GM19025 (cell line): ENCODE data around the gene PRKCI.
"Not testable (repeated sequence)": the region's sequence is repeated elsewhere in the genome, so short reads cannot be mapped to it uniquely, and the experiment has no call there.

Experiments
- ATAC-seq: cut with Tn5 transposase; IDR thresholded peaks from one replicate; pipeline ENCODE4 v1.9.1; 2021; ENCODE audit warnings: mild to moderate bottlenecking, low read depth, moderate library complexity; ENCODE audit not compliant: unreplicated experiment

PRKCI gene

GRCh38 chr3:170222647-170223541 lies 670 bp downstream of the PRKCI start:
- peak; percentile 37 for ATAC-seq

GRCh38 chr3:170225166-170225565 lies 2.9 kb downstream of the PRKCI start:
- no peak for ATAC-seq

DNA sequence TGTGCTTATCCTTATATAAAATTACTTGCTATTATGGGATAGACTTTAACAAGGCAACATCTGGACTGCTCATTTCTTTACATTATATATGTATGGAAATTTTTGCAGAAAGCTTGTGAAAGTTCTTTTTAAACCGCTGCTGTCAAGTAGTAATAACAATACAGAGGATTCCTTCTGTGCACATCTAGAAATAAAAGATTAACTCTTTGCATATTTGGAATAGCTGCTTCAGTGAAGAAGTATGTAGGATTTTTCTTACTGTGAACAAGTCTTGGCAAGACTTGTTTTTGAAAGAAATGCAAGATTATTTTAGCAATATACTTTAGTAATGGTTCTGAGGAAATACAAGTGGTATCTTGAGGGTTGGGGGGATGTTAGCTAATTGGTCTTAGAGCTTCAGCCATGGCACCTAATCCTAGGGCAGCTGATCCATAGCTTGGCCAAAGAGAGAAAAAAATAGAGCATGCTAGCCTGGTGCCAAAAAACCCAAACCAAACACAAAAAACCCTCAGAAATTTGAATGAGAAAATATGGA lies 4.3 kb downstream of the PRKCI start:
- ATAC-seq: no peak

DNA sequence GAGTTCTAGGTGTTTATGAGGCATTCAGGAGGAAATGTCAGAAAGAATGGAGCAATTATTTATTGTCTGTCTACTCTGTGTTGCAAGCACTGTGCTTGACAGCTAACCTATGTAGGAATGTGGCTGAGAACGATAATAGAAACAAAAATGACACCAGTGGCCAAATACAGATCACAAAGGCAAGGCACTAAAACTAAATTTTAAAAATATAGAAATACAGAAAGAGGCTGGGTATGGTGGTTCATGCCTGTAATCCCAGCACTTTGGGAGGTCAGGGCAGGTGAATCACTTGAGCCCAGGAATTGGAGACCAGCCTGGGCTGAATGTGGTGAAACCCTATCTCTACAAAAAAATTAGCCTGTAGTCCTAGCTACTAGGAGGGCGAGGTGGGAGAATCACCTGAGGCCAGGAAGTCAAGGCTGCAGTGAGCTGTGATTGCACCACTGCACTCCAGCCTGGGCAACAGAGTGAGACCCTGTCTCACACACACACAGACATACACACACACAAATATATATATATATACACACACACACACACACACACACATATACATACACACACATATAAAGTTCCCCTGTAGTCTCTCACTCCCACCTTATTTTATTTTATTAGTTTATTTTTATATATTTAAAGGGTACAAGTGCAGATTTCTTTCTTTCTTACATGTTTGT lies 6.0 kb downstream of the PRKCI start:
- no peak for ATAC-seq

DNA sequence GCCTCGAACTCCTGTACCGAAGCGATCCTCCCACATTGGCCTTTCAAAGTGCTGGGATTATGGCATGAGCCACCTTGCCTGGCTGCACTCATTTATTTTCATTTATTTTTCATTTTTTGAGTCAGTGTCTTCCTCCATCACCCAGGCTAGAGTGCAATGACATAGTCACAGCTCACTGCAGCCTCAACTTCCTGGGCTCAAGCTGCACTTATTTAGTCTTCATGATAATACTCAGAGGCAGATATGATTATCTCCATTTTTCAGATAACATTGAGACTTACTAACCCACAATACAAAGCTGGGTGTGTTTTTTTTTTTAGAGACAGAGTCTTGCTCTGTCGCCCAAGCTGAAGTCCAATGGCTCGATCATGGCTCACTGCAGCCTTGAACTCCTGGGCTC lies 10.0 kb downstream of the PRKCI start:
- no peak for ATAC-seq

GRCh38 chr3:170233530-170233929 lies 11.3 kb downstream of the PRKCI start:
- ATAC-seq: no peak

GRCh38 chr3:170240142-170240541 lies 17.9 kb downstream of the PRKCI start:
- ATAC-seq: no peak

DNA sequence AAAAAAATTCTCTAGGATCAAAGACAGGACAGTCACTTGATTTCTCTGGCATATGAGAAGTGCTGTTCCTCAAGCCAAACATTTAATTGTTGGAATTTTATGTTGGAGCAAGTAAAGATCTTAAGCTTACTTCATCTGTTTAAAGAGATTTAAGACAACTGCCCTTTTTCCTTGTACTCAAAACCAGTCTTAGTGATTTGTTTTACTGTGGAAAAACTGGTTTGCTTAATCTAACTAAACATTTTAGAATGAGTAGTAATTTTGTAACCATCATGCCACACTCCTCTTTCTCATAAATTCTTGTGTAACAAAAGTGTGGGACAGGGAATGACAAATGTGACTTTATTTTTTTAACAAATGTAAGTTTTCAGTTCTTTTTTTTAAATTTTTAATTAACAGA lies 18.4 kb downstream of the PRKCI start:
- no peak for ATAC-seq

DNA sequence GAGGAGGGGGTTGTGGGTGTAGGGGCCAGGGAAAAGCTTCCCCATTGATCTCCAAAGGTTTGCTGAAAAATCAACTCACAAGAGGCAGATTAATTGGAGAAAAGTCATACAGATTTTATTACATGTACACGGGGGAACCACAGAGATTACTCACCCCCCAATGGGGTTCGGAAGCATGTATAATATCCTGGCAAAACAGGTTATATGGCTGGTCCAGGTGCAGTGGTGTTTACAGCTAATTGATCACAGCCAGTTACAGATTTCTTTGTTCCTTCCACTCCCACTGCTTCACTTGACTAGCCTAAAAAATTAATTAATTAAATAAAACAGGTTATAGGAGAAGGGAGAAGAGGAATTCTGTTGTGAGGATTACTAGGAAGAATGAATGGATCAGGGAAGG lies 22.4 kb downstream of the PRKCI start:
- ATAC-seq: no peak

DNA sequence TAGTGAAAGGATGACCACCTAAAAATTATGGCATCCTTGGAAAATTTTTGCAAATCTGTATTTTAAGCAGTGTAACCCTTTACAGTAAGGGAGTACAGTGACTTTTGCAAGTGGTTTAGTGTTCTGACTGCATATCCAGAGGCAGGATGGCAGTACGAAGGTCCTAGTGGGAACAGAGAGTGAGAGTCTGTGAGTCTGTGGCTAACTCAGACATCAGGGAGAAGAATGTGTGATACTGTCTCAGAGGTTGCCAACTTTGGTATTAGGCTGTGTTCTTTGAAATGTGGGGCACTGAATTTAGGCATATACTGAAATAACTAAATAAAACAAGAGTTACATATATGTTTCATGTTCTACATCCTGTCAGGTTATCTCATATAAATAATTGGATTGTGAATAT lies 25.7 kb downstream of the PRKCI start:
- no peak for ATAC-seq

DNA sequence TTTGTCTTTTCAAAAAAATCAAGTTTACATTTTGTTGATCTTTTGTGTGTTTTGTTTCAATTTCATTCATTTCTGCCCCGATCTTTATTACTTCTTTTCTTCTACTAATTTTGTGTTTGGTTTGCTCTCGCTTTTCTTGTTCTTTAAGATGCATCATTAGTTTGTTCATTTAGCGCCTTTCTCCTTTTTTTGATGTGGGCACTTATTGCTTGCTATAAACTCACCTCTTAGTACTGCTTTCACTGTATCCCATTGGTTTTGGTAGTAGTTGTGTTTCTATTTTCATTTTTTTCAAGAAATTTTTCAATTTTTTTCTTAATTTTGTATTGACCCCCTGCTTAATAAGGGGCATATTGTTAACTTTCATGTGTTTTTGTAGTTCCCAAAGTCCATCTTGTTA lies 34.4 kb downstream of the PRKCI start:
- no peak for ATAC-seq

DNA sequence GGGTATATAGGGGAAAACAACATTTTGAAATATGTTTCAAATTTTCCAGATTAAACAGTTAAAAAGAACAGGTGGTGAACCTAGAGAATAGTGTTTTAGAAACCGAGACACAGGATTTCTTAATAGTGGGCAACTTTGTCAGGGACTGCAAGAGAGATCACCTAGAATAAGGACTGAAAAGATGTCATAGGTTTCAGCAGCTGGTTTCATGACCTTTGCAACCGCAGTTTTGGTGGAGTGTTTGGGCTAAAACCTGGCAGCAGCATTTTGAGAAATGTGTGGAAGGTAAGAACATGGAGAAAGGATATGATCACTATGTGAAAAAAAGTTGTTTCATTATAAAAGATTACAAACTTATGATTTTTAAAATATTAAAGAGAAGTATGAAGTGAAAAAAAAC lies 34.9 kb downstream of the PRKCI start:
- peak; percentile 52 for ATAC-seq

DNA sequence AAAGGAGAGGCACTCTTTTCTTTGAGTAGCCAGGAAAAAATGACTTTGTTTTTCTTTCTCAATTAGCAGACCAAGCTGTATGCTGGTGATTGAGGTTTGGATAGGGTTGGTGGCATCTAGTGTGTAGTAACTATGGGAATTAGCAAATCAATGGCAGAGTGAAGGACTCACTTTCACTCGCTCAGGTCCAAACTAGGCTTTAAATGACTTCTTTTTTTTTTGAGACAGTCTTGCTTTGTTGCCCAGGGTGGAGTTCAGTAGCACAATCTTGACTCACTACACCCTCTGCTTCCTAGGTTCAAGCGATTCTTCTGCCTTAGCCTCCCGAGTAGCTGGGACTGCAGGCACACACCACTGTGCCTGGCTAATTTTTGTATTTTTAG lies 35.9 kb downstream of the PRKCI start:
- ATAC-seq: no peak

- ATAC-seq: no peak
Observed at GRCh38 chr3:170259907-170260306, 37.7 kb downstream of the PRKCI start.

DNA sequence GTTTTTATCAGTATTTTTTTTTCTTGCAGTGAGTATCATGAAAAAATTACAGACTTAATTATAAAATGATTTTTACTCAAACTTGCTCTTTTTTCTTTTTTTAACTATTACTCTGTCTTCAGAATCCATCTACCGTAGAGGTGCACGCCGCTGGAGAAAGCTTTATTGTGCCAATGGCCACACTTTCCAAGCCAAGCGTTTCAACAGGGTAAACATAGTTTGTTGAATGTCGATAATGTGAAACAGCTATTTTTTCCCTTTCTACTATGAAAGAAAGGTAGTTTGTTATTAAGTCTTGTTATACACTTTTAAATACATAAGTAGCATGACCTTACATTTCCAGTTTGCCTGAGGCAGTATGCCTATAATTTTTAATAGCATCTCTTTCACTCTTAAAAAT lies 45.6 kb downstream of the PRKCI start:
- ATAC-seq: no peak

- not testable (repeated sequence) for ATAC-seq
Observed at GRCh38 chr3:170269673-170270254, 47.5 kb downstream of the PRKCI start.

DNA sequence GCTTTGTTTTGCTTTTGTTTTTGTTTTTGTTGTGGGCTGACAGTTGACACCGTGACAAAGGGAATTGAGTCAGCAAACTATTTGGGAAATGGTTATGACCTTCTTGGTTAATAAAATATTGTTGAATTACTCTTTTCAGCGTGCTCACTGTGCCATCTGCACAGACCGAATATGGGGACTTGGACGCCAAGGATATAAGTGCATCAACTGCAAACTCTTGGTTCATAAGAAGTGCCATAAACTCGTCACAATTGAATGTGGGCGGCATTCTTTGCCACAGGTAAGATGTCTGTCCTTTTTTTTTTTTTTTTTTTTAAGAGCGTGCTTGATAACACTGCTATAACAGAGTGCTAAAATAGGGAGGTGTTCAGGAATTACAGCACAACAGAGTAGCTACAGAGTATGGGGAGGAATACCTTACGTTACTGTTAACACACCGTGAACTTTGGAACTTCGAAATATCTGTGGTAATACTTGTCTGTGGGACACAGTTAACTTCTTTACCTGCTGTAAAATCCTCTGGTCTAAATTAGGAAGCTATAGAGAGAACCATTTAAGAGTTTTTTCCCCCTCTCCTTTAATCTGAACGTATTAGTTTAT lies 48.2 kb downstream of the PRKCI start:
- ATAC-seq: no peak

GRCh38 chr3:170274641-170275040 lies 52.4 kb downstream of the PRKCI start:
- ATAC-seq: no peak

GRCh38 chr3:170275832-170276231 lies 53.6 kb downstream of the PRKCI start:
- ATAC-seq: no peak

GRCh38 chr3:170277311-170277710 lies 55.1 kb downstream of the PRKCI start:
- not testable (repeated sequence) for ATAC-seq
